HG02678 (cell line): ENCODE measurements around the gene ANKMY1.

Experiments used
- ATAC-seq: cut with Tn5 transposase; IDR thresholded peaks from one replicate; pipeline ENCODE4 v1.9.1; 2021; ENCODE audit warnings: mild to moderate bottlenecking, moderate library complexity; ENCODE audit not compliant: unreplicated experiment

ANKMY1 gene

DNA sequence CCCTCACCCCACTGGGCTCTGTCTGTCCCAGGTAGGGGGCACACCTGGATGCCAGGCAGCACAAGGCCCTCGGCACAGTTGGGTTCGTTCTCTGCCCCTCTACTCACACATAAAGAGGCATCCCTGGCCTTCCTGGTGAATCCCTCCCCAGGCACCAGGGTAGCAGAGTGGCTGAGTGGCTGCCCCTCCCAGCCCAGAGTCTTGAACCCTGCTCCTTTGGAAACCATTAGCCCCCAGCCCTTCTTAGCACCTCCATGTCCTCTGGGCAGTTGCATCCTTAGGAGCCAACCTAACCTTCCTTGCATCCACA is 120.3 kb downstream of the ANKMY1 start:
- ATAC-seq = no peak

DNA sequence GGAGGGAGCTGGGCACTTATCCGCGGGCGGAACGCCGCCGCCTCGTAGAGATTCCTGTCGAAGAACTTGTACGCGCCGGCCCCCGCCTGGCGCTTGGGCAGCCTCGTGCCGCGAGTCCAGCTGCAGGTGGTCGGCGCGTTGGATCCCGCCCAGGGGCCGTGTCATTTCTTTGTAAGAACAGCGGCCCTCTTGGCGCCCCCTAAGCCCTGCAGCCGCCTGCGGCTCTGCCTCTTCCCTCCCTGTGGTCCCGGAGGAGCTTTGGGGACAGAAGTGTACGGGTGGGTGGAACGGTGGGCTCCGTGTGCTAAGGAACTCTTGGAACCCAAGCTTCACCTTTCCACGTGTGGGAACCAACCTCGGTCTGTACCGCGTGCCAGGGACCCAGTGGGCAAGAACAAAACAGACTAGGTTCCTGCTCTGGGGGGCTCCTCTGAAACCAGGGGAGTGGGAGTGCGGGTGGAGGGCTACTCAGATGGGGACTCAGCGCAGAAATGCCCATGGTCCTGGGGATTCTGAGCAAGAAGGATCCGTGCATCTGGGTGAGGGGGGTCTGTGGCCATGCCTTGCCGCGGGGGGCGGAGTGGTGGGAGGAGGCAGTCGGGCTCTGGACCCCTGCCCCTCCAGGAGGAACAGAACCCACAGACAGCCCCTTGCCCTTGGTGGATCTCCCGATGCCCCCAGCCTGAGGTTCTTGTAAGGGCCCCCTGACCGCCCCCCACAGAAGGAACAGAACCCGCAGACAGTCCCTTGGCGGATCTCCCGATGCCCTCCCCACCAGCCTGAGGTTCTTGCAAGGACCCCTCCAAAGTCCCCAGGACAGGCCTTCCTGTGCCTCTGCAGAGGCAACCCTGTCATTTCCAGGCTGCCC is 120.9 kb downstream of the ANKMY1 start:
- ATAC-seq = no peak

GRCh38 chr2:240435948-240436682 is 121.7 kb downstream of the ANKMY1 start:
- ATAC-seq = peak; percentile 11

DNA sequence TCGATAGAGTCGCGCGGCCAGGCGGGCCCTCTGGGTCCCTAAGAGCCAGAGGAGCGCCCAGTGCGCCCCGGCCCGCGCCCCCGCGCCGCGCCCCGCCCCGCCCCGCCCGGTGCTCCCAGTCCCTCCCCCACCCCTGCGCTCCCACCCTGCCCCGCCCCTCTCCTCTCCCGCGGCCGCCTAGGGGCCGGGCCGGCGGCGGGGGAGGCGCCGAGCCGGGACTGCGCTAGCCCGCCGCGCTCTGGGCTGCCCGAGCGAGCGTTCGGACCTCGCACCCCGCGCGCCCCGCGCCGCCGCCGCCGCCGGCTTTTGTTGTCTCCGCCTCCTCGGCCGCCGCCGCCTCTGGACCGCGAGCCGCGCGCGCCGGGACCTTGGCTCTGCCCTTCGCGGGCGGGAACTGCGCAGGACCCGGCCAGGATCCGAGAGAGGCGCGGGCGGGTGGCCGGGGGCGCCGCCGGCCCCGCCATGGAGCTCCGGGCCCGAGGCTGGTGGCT is 122.3 kb downstream of the ANKMY1 start, which contains the start of gene GPC1:
Gene GPC1 (plus strand): TSS at position 207 of the 491 bp plus-strand sequence. CDS start 256 bp downstream, at position 463.
- peak; percentile 56 for ATAC-seq

DNA sequence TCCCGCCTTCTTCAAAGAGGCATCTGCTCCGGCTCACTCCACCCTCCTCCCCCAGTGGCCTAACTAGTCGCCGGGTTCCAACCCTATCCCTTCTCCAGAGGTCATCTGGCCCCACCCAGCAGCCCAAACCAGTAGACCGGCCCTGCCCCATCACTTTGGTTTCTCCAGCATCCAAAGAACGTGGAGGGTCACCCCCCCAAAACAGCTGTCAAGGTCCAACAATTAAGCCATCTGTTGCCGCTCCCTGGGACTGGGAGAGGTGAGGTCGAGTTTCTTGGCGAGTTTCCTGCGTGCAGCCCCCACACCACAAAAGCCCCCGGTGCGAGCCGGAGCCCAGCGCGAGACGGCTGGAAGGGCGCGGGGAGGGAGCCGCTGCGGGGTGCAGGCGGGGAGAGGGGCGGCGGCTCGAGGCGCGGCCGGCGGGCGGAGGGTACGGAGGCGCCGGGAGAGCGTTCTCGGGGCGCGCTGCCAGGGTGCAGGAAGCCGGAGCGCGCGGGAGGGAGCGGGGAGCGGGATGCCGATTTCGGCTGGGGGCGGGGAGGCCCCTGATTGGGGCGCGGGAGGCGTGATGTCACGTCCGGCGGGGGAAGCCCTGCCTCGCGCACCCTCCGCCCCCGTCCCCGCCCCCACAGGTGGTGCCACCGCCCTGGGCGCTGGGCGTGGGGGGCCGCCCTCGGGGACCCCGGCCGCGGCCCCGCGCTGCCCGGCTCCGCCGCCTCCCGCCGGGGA is 122.9 kb downstream of the ANKMY1 start:
- ATAC-seq = peak; percentile 67

GRCh38 chr2:240433973-240434727 is 123.6 kb downstream of the ANKMY1 start:
- no peak for ATAC-seq

GRCh38 chr2:240432820-240433801 is 124.7 kb downstream of the ANKMY1 start:
- no peak for ATAC-seq

DNA sequence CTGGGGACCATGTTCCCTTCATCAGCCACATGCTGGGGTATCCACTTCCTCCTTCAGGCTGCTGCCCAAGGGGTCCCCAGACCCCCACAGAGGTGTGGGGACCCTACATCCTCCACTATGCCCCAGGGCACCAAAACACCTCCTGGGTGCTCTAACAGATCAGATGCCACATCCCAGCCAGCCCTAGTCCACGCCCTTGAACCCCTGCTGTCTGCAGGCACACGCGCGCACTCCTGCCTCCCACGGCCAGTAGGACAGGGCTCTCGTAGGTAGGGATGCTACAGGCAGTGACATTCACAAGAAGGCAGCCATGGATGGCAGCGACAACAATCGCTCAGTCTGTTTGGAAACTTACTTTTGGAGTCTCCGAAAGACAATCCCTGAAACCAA is 125.4 kb downstream of the ANKMY1 start:
- ATAC-seq = no peak

DNA sequence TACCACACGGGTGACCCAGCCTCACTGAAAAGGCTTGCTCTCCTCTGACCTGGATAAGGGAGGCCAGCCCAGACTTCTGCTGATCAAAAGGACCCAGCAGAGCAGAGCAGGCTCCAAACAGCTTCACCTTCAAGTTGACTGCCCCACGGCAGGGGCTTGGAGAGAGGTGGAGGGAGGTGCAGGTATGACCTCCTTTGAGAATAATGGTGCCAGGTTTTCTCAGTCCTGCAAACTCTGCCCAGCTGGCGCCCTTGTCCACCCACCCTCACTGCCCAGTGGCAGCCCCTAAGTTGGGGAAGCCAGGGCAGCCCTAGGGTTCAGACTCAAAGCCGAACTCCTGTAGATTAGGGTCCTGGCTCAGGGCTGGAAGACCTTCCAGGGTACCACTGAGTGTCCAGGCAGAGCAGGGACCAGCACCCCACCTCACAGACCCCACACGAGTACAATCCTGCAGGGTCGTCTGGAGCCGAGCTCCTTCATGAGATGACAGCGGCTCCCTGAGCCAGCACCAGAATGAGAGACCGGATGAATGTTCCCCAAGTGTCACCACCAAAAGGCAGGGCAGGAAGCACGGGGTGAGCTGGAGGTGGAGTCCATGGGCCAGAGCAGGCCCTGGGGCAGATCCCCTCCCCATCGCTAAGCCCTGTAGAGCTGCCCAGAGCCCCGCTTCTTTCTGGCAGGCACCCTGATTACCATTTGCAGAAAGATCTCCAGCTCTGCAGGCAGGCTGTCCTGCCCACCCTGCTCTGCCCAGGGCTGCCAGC is 125.9 kb downstream of the ANKMY1 start:
- ATAC-seq = no peak

DNA sequence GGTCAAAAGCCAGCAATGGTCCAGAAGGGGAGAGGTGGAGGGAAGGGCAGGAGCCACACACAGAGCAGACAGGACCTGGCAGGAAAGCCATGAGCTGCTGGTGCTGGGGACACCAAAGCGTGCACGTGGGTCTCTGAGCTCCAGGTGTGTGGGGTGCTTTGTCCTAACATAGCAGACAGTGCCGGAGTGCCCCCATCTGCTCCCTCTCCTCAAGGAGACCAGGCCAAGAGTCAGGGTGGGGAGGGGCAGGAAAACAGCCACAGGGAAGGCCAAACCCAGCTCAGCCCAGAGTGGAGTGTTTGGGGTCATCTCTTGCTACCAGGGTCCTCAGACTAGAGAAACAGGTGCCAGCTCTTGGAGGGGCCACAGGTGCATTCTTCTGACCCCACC is 126.5 kb downstream of the ANKMY1 start:
- no peak for ATAC-seq

GRCh38 chr2:240430595-240430994 is 127.2 kb downstream of the ANKMY1 start:
- ATAC-seq = no peak

DNA sequence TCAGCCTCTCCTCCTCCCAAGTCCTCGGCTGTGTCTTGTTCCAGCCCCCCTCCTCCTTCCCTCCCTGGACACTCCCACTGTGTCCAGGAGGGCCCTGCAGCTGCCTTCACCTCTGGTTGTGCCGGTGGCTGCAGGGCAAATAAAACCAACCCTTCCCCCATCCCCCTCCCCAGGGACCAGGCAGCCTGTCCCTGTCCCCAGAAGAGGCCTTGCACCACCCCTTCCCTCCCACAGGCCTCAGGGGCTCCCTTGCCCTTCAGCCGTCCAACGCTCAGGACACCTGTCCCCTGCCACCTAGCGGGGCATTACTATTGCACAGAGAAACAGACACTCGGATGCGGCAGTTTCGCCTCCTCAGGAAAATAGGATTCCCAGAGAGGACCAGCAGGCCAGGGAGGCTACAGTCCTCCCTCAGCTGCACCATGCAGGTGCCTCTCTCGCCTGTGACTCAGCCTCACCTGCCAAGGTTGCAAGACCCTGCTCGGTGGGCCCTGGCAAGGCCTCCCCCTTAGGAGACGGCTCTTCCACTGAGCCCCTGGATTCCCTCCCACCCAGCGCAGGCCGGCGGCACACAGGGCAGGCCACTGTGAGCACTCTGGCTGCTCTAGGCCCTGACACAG is 127.8 kb downstream of the ANKMY1 start:
- ATAC-seq = no peak
